ENCODE measurements around the gene CXorf51A. TPM values are rescaled to one million over a fixed set of nuclear protein-coding genes. Genes with fewer than 3 reads are reported as not detected.
"Not testable (repeated sequence)": the region's sequence is repeated elsewhere in the genome, so short reads cannot be mapped to it uniquely, and the experiment has no call there.

CXorf51A gene
- total RNA-seq (2014; rRNA removed; shearing (Covaris generic)) = not detected in 2 replicates
- not detected in 2 replicates for polyA plus RNA-seq (2015; cell fraction: cytosol; rRNA removed)
- not detected in 2 replicates for polyA plus RNA-seq (2015; cell fraction: nucleus; rRNA removed)

GRCh38 chrX:146814644-146815043 lies at the start of gene CXorf51A:
Gene CXorf51A (minus strand): TSS chrX:146814744. CDS start chrX:146814723, 21 bp downstream.
- not testable (repeated sequence) for DNase-seq (ENCODE audit: low read depth)

- no peak for DNase-seq (ENCODE audit: low read depth)
These were observed 49.0 kb upstream of the CXorf51A start for GRCh38 chrX:146863566-146863965.

- DNase-seq (ENCODE audit: low read depth) = no peak
These were observed 39.7 kb upstream of the CXorf51A start for GRCh38 chrX:146854281-146854680.

GRCh38 chrX:146831994-146832393 lies 17.4 kb upstream of the CXorf51A start:
- no peak for DNase-seq (ENCODE audit: low read depth)

- DNase-seq (ENCODE audit: low read depth) = not testable (repeated sequence)
These were observed 5.1 kb downstream of the CXorf51A start, which contains the start of gene CXorf51B for GRCh38 chrX:146809471-146809870. Gene CXorf51B (plus strand): TSS chrX:146809771. CDS start chrX:146809792, 21 bp downstream.

Other genes starting within 250 kb of the CXorf51A start
- not detected in 2 replicates for gene CXorf51B, start 5.0 kb downstream of the CXorf51A start, total RNA-seq (2014; rRNA removed; shearing (Covaris generic))